A673 (cell line): ENCODE data around the gene RBM15B. TPM values are rescaled to one million over a fixed set of nuclear protein-coding genes. Genes with fewer than 3 reads are reported as not detected.

Experiments
- BruUV-seq: library from RNA; stranded (reverse); fragments of 400-500 nt; replicated peaks from 2 replicates; lab custom pipeline; 2021; lab: Mats Ljungman, UMichigan
- CTCF ChIA-PET: fragments of 300-600 bp; sonication (Branson Sonifier 250); formaldehyde crosslinking; loops from one replicate; lab custom pipeline; 2022; ENCODE audit warnings: antibody characterized with exemption; lab: Charles Lee
- POLR2A ChIA-PET: fragments of 300-600 bp; sonication (Branson Sonifier 250); formaldehyde crosslinking; loops from one replicate; lab custom pipeline; 2022; ENCODE audit warnings: antibody characterized with exemption; ENCODE audit not compliant: low non-redundant PET; lab: Charles Lee
- DNase-seq: peaks from one replicate; pipeline ENCODE4 v3.0.0-alpha.2; 2015; ENCODE audit warnings: low spot score
- H3K27ac ChIP-seq: fragments of 200-600 bp; sonication (generic); 2 replicates; pipeline ENCODE4 v1.5.1; 2016; ENCODE audit warnings: mixed run types, low read depth, mild to moderate bottlenecking, mixed read lengths, antibody characterized with exemption, low read length; ENCODE audit not compliant: poor library complexity, severe bottlenecking
- H3K27me3 ChIP-seq: fragments of 200-600 bp; sonication (generic); replicated peaks from 2 replicates; pipeline ENCODE4 v1.6.1; 2017; ENCODE audit warnings: mixed run types, low read depth, mild to moderate bottlenecking, mixed read lengths, antibody characterized with exemption, low read length; ENCODE audit not compliant: insufficient read depth, poor library complexity
- H3K36me3 ChIP-seq: fragments of 200-600 bp; sonication (generic); 2 replicates; pipeline ENCODE4 v1.6.1; 2016; ENCODE audit warnings: mixed run types, mild to moderate bottlenecking, mixed read lengths, antibody characterized with exemption, low read length; ENCODE audit not compliant: insufficient read depth, poor library complexity, severe bottlenecking
- H3K4me1 ChIP-seq: fragments of 200-600 bp; sonication (generic); 2 replicates; pipeline ENCODE4 v1.6.1; 2017; ENCODE audit warnings: mixed run types, mild to moderate bottlenecking, mixed read lengths, antibody characterized with exemption, low read length; ENCODE audit not compliant: insufficient read depth, poor library complexity, severe bottlenecking
- H3K4me3 ChIP-seq: fragments of 200-600 bp; sonication (generic); 2 replicates; pipeline ENCODE4 v1.5.1; 2016; ENCODE audit warnings: low read depth, mixed run types, mild to moderate bottlenecking, mixed read lengths, low read length; ENCODE audit not compliant: poor library complexity, severe bottlenecking
- H3K9me3 ChIP-seq: fragments of 200-600 bp; sonication (generic); 2 replicates; pipeline ENCODE4 v1.6.1; 2016; ENCODE audit warnings: mixed run types, low read depth, mild to moderate bottlenecking, mixed read lengths, antibody characterized with exemption, low read length; ENCODE audit not compliant: poor library complexity, severe bottlenecking
- EZH2 ChIP-seq: fragments of 200-600 bp; sonication (generic); IDR thresholded peaks from 2 replicates; pipeline ENCODE4 v1.6.1; 2017; ENCODE audit warnings: borderline replicate concordance, low read depth, mild to moderate bottlenecking, mixed read lengths, antibody characterized with exemption, low read length; ENCODE audit not compliant: poor library complexity, severe bottlenecking
- intact Hi-C: fragments of 100-400 bp; cut with micrococcal nuclease; formaldehyde crosslinking; loops from one replicate; pipeline ENCODE4 v1.10.0; 2022; ENCODE audit not compliant: unreplicated experiment
- total RNA-seq: library from RNA; stranded (reverse); gene quantifications from 2 replicates; pipeline ENCODE4 v1.2.3, GENCODE V29; 2021
- TF ChIP-seq, protein P1 (sequence below): fragments of 300-800, 200-600 bp; sonication (generic); conservative IDR thresholded peaks from 2 replicates; pipeline ENCODE4 v1.5.1; 2017; ENCODE audit warnings: low read depth, mild to moderate bottlenecking, antibody characterized with exemption, low read length, moderate library complexity, mixed read lengths

RBM15B gene
- total RNA-seq, 1 experiment from 2014 or later, result 26.8 TPM

DNA sequence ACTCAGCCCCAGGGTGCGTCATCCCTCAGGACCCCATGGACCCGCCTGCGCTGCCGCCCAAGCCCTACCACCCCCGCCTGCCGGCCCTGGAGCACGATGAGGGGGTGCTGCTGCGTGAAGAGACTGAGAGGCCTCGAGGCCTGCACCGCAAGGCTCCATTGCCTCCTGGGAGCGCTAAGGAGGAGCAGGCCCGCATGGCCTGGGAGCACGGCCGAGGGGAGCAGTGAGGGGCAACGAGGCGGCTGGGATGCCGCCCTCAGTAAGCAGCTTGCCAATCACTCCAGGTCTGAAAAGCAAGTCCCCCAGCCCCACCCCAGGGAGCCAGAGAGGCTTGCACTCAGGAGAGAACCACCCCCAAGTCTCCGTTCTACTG, 9.8 kb upstream of the RBM15B start:
- TF ChIP-seq EZH2, result no peak
- TF ChIP-seq, protein P1, sequence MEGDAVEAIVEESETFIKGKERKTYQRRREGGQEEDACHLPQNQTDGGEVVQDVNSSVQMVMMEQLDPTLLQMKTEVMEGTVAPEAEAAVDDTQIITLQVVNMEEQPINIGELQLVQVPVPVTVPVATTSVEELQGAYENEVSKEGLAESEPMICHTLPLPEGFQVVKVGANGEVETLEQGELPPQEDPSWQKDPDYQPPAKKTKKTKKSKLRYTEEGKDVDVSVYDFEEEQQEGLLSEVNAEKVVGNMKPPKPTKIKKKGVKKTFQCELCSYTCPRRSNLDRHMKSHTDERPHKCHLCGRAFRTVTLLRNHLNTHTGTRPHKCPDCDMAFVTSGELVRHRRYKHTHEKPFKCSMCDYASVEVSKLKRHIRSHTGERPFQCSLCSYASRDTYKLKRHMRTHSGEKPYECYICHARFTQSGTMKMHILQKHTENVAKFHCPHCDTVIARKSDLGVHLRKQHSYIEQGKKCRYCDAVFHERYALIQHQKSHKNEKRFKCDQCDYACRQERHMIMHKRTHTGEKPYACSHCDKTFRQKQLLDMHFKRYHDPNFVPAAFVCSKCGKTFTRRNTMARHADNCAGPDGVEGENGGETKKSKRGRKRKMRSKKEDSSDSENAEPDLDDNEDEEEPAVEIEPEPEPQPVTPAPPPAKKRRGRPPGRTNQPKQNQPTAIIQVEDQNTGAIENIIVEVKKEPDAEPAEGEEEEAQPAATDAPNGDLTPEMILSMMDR, result no peak
- DNase-seq, result no peak
- no peaks in the 10 kb centered on the region for H3K36me3 ChIP-seq
- BruUV-seq, result no TSS peak
- no peak overlapping the region for H3K27ac ChIP-seq
- H3K9me3 ChIP-seq, result no peaks in the 10 kb centered on the region
- no peaks in the 10 kb centered on the region for H3K4me1 ChIP-seq
- POLR2A ChIA-PET, result no interaction called here
- H3K4me3 ChIP-seq, result no peak overlapping the region
- H3K27me3 ChIP-seq, result no peaks in the 10 kb centered on the region
- CTCF ChIA-PET, result no interaction called here
- intact Hi-C loops, result no loop called here

DNA sequence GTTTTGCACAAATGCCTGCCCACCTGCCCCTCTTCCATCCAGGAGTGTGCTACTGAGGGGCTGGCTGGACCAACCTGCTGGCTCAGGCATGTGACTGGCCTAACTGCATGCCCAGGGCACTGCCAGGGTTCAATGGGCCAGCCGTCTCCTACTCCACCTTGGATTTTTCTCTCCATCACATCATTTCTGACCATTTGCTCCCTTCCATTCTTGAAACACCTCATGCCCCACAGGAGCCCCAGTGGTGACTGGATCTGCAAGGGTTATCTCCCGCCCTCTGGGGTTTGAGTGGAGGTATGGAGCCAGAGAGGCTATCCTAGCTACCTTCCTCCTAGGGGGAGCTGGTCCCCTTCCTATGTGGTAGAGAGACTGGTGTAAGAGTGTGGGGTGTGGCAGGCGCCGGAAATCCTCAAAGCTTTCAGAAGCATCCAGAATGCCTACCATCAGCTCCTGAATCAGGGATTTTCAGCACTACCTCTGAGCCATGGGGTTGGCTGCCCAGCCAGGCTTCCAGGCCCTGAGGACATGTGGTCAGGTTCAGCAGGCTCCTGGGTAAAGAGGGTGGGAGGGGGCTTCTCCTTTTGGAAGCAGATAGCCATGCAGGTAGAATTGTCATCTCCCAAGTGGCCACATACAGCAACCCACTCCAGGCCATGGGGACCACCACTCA, 8.9 kb upstream of the RBM15B start:
- TF ChIP-seq, protein P1, result no peak
- no peak for TF ChIP-seq EZH2
- no peaks in the 10 kb centered on the region for H3K27me3 ChIP-seq
- H3K4me1 ChIP-seq, result no peaks in the 10 kb centered on the region
- no peak overlapping the region for H3K27ac ChIP-seq
- intact Hi-C loops, result no loop called here
- H3K36me3 ChIP-seq, result peaks cover 3% of the 10 kb centered on the region
- ChIA-PET CTCF (no interaction called here), POLR2A (no interaction called here)
- no peak for DNase-seq
- H3K9me3 ChIP-seq, result no peaks in the 10 kb centered on the region
- no TSS peak for BruUV-seq
- H3K4me3 ChIP-seq, result no peak overlapping the region

DNA sequence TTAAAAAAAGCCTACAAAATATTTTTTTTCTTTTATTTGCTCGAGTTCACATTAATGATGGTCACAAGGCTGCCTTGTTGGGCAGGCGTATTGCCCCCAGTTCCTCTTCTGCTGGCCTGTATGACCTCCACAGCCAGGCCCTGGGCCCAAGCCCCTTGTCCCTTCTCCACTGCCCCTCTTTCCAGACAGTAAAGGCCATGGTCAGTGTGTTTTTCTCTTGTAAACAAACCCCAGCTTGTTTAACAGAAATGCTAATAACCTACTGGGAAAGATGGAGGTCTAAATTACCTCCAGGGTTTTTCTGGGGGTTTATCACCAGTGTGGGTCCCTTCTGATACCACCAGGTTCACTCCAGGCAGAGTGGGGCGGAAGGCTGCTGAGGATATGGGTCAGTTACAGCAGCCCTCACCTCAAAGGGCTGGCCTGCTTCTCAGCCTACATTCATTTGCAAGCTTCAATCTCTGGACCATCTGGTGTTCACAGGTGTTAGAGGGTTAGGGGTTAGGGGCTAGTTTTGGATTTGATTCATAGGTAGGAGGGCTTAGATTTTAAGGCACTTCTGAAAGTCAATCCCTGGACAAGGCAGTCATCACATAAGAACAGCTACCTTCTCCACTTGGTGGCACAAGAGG, 8.0 kb upstream of the RBM15B start:
- BruUV-seq, result no TSS peak
- Histone ChIP-seq H3K27ac (no peak overlapping the region), H3K36me3 (peaks cover 7% of the 10 kb centered on the region), H3K9me3 (no peaks in the 10 kb centered on the region), H3K4me1 (no peaks in the 10 kb centered on the region), H3K4me3 (no peak overlapping the region), H3K27me3 (no peaks in the 10 kb centered on the region)
- intact Hi-C loops, result no loop called here
- ChIA-PET CTCF (no interaction called here), POLR2A (no interaction called here)
- no peak for DNase-seq
- TF ChIP-seq, protein P1, result no peak
- TF ChIP-seq EZH2, result no peak
